Neuronal stem cell (in vitro differentiated cells): ENCODE data around the gene MERTK.
A peak's percentile ranks its signal among the peaks of the same experiment; 100 is the strongest.

Experiments
- DNase-seq: peaks from one replicate; pipeline ENCODE4 v3.0.0-alpha.2; 2013; ENCODE audit warnings: low spot score
- H2AFZ ChIP-seq: one replicate; pipeline ENCODE4 v1.6.1; 2013; ENCODE audit warnings: mild to moderate bottlenecking, low read length, inconsistent platforms
- H2AK5ac ChIP-seq: 2 replicates; pipeline ENCODE4 v1.6.1; 2013; ENCODE audit warnings: low read depth, mild to moderate bottlenecking, inconsistent platforms, low read length, moderate library complexity, mixed read lengths
- H2BK120ac ChIP-seq: 2 replicates; pipeline ENCODE4 v1.6.1; 2013; ENCODE audit warnings: low read depth, mild to moderate bottlenecking, inconsistent platforms, low read length, moderate library complexity, mixed read lengths
- H2BK12ac ChIP-seq: one replicate; pipeline ENCODE4 v1.6.1; 2013; ENCODE audit warnings: low read length, inconsistent platforms
- H2BK15ac ChIP-seq: 2 replicates; pipeline ENCODE4 v1.6.1; 2013; ENCODE audit warnings: mild to moderate bottlenecking, low read length, inconsistent platforms, mixed read lengths
- H2BK5ac ChIP-seq: one replicate; pipeline ENCODE4 v1.6.1; 2013; ENCODE audit warnings: inconsistent platforms, mild to moderate bottlenecking, low read length, moderate library complexity
- H3K14ac ChIP-seq: one replicate; pipeline ENCODE4 v1.6.1; 2013; ENCODE audit warnings: low read length, inconsistent platforms
- H3K18ac ChIP-seq: 2 replicates; pipeline ENCODE4 v1.6.1; 2013; ENCODE audit warnings: low read length, inconsistent platforms
- H3K23ac ChIP-seq: 2 replicates; pipeline ENCODE4 v1.6.1; 2013; ENCODE audit warnings: low read depth, mild to moderate bottlenecking, mixed read lengths, low read length, inconsistent platforms; ENCODE audit not compliant: poor library complexity
- H3K27ac ChIP-seq: replicated peaks from 3 replicates; pipeline ENCODE4 v1.5.1; 2013; ENCODE audit warnings: low read length, inconsistent platforms
- H3K27me3 ChIP-seq, 3 experiments: 2 replicates each; pipeline ENCODE4 v1.6.1; 2013; ENCODE audit warnings: low read length in 3 of 3, mild to moderate bottlenecking in 2 of 3, inconsistent platforms in 1 of 3, low read depth in 1 of 3, mixed read lengths in 1 of 3, moderate library complexity in 1 of 3; ENCODE audit not compliant: control insufficient read depth in 3 of 3, insufficient read depth in 3 of 3
- H3K36me3 ChIP-seq, 2 donors: replicated peaks in 1 of 2; 2 replicates each; pipeline ENCODE4 v1.6.1; 2013; ENCODE audit warnings: low read length in 2 of 2; ENCODE audit not compliant: control insufficient read depth in 2 of 2, insufficient read depth in 2 of 2
- H3K4ac ChIP-seq: 2 replicates; pipeline ENCODE4 v1.6.1; 2013; ENCODE audit warnings: inconsistent platforms, mild to moderate bottlenecking, low read length, moderate library complexity
- H3K4me1 ChIP-seq, 2 donors: 1 replicate in 1 of 2; 2 replicates in 1 of 2; pipeline ENCODE4 v1.6.1; 2013; ENCODE audit warnings: low read length in 2 of 2, low read depth in 1 of 2; ENCODE audit not compliant: control insufficient read depth in 2 of 2, insufficient read depth in 1 of 2
- H3K4me2 ChIP-seq: one replicate; pipeline ENCODE4 v1.6.1; 2013; ENCODE audit warnings: mild to moderate bottlenecking, low read length, inconsistent platforms; ENCODE audit not compliant: insufficient read depth, poor library complexity, severe bottlenecking
- H3K4me3 ChIP-seq, 2 donors: 2 replicates each; pipeline ENCODE4 v1.5.1; 2013; ENCODE audit warnings: low read length in 2 of 2, mild to moderate bottlenecking in 2 of 2, inconsistent platforms in 1 of 2, moderate library complexity in 1 of 2
- H3K79me1 ChIP-seq: one replicate; pipeline ENCODE4 v1.6.1; 2013; ENCODE audit warnings: low read depth, mild to moderate bottlenecking, inconsistent platforms, low read length, moderate library complexity
- H3K9ac ChIP-seq: one replicate; pipeline ENCODE4 v1.6.1; 2013; ENCODE audit warnings: mild to moderate bottlenecking, low read depth, low read length, inconsistent platforms; ENCODE audit not compliant: poor library complexity
- H3K9me3 ChIP-seq, 2 donors: replicated peaks in 1 of 2; 2 replicates each; pipeline versions ENCODE3 to v1.6.1; 2013; ENCODE audit warnings: low read length in 2 of 2, mild to moderate bottlenecking in 2 of 2, inconsistent platforms in 1 of 2, low read depth in 1 of 2, mixed read lengths in 1 of 2, moderate library complexity in 1 of 2; ENCODE audit not compliant: control insufficient read depth in 2 of 2, insufficient read depth in 1 of 2
- H4K8ac ChIP-seq: one replicate; pipeline ENCODE4 v1.6.1; 2013; ENCODE audit warnings: low read depth, mild to moderate bottlenecking, inconsistent platforms, low read length, moderate library complexity
- H4K91ac ChIP-seq: one replicate; pipeline ENCODE4 v1.6.1; 2013; ENCODE audit warnings: low read length, low read depth, mild to moderate bottlenecking, inconsistent platforms; ENCODE audit not compliant: poor library complexity
- WGBS, 2 donors: extraction: QIAGEN DNeasy Blood & Tissue Kit; methylation state at CpG; one replicate each; pipeline ENCODE4 v1.1.7; 2013; ENCODE audit warnings: missing lambda C conversion rate in 2 of 2, mixed read lengths in 1 of 2; ENCODE audit not compliant: insufficient read length in 2 of 2, insufficient replicate concordance in 1 of 2; ENCODE audit errors: extremely low coverage in 2 of 2; 5-methylcytosine and 5-hydroxymethylcytosine counted together

MERTK gene

DNA sequence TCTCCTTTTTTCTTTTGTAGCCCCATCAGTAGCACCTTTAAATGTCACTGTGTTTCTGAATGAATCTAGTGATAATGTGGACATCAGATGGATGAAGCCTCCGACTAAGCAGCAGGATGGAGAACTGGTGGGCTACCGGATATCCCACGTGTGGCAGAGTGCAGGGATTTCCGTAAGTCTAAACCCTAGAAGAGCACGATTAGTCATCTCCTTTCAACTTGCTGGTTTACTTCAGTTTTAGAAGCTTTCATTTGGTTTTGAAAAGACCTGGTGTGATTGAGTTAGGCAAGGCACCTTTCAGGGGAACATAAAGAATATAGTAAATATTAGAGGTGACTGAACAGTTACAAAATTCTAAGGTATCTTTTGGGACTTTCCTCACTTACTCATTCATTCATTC, 84.4 kb downstream of the MERTK start:
- no CpG with 5 or more reads among the region's 5 CpGs for WGBS, 2 donors

DNA sequence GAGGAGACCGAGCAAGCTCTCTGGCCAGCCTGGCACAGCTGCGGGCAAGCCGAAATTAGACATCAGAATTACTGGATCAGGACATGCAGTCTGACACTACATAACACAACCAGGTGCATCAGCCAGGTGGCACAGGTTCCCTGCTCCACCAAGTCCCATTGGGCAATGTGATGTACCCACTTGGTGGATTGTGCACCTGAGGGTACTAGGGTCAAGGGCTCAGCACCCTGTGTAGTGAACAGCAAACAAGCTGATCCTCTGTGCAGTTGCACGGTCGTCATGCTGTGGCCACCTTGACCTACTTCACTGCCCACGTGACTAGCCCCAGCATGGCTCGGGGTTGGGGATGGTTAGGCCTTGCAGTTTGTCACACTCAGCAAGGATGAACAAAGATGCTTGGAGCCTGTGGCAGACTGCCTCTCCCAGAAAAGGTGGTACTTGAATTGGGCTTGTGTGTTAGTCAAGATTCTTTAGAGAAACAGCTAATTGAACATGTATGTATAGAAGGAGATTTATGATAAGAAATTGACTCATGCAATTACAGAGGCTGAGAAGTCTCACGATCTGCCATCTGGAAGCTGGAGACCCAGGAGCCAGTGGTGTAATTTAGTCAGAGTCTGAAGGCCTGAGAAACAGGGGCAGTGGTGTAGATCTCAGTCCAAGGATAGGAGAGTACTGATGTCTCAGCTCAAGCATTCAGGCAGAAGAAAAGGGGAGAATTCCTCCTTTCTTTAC, 85.2 kb downstream of the MERTK start:
- Histone ChIP-seq H3K14ac (peak overlapping the region; percentile 79), H3K27ac (peak overlapping the region; percentile 66), H2BK12ac (peak overlapping the region; percentile 99), H3K4me3 (no peak overlapping the region), H3K36me3 (peaks cover 3 to 20% of the 10 kb centered on the region in 2 donors), H2BK5ac (peak overlapping the region; percentile 69), H3K4me2 (no peak overlapping the region), H3K27me3 (no peaks in the 10 kb centered on the region), H3K9me3 (peaks cover 0 to 3% of the 10 kb centered on the region in 2 donors), H3K4me1 (peaks cover 26 to 41% of the 10 kb centered on the region in 2 donors), H2BK120ac (peak overlapping the region; percentile 78), H3K18ac (peak overlapping the region; percentile 97), H2AFZ (no peak overlapping the region), H3K23ac (peak overlapping the region; percentile 83), H4K91ac (peak overlapping the region; percentile 100), H2BK15ac (peak overlapping the region; percentile 80), H3K9ac (no peak overlapping the region), H2AK5ac (peak overlapping the region; percentile 84), H3K79me1 (no peaks in the 10 kb centered on the region), H4K8ac (no peak overlapping the region), H3K4ac (peak overlapping the region; percentile 42)
- no peak for DNase-seq
- no CpG with 5 or more reads among the region's 8 CpGs for WGBS, 2 donors

More for the DNA sequence above, 84.4 kb downstream of the MERTK start:
- no peak overlapping the region for H3K23ac ChIP-seq
- no peak overlapping the region for H2AK5ac ChIP-seq
- no peak overlapping the region for H3K27ac ChIP-seq
- H2BK5ac ChIP-seq = no peak overlapping the region
- H3K18ac ChIP-seq = no peak overlapping the region
- H3K4ac ChIP-seq = no peak overlapping the region
- H3K4me3 ChIP-seq = no peak overlapping the region
- H2BK120ac ChIP-seq = no peak overlapping the region
- H4K91ac ChIP-seq = no peak overlapping the region
- H3K9ac ChIP-seq = no peak overlapping the region
- H4K8ac ChIP-seq = no peak overlapping the region
- H2BK12ac ChIP-seq = no peak overlapping the region
- peaks cover 24 to 38% of the 10 kb centered on the region in 2 donors for H3K4me1 ChIP-seq
- DNase-seq = no peak
- no peak overlapping the region for H3K14ac ChIP-seq
- no peak overlapping the region for H2BK15ac ChIP-seq
- H3K36me3 ChIP-seq = peaks cover 3 to 20% of the 10 kb centered on the region in 2 donors
- H3K9me3 ChIP-seq = peaks cover 1 to 3% of the 10 kb centered on the region in 2 donors
- H3K4me2 ChIP-seq = no peak overlapping the region
- no peaks in the 10 kb centered on the region for H3K79me1 ChIP-seq
- H3K27me3 ChIP-seq = no peaks in the 10 kb centered on the region
- no peak overlapping the region for H2AFZ ChIP-seq

DNA sequence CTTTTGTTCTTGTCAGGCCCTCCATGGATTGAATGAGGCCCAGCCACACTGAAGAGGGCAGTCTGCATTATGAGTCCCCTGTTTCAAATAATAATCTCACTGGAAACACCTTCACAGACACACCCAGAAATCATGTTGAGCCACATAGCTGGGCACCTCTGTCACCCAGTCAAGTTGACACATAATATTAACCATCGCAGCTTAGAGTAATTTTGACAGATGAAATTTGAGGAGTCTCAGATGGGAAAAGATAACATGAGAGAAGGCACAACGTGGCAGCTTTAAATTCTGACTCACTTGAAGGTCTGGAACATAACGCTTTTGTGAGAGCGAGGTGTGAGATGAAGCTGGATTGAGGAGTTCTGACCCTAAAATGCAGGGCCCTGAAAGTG, 85.8 kb downstream of the MERTK start:
- no peak overlapping the region for H2BK5ac ChIP-seq
- H3K4me2 ChIP-seq = no peak overlapping the region
- H3K79me1 ChIP-seq = no peaks in the 10 kb centered on the region
- DNase-seq = no peak
- no peak overlapping the region for H2BK12ac ChIP-seq
- H3K27ac ChIP-seq = peak overlapping the region; percentile 66
- no peak overlapping the region for H3K4ac ChIP-seq
- H2AK5ac ChIP-seq = no peak overlapping the region
- H3K9me3 ChIP-seq = peaks cover 0 to 3% of the 10 kb centered on the region in 2 donors
- no CpG with 5 or more reads among the region's 4 CpGs for WGBS, 2 donors
- no peak overlapping the region for H3K18ac ChIP-seq
- H3K4me1 ChIP-seq = peaks cover 26 to 41% of the 10 kb centered on the region in 2 donors
- no peak overlapping the region for H3K14ac ChIP-seq
- no peak overlapping the region for H2AFZ ChIP-seq
- peaks cover 3 to 20% of the 10 kb centered on the region in 2 donors for H3K36me3 ChIP-seq
- H2BK15ac ChIP-seq = no peak overlapping the region
- no peak overlapping the region for H3K23ac ChIP-seq
- no peak overlapping the region for H2BK120ac ChIP-seq
- H4K91ac ChIP-seq = no peak overlapping the region
- no peak overlapping the region for H3K9ac ChIP-seq
- H3K27me3 ChIP-seq = no peaks in the 10 kb centered on the region
- H4K8ac ChIP-seq = no peak overlapping the region
- H3K4me3 ChIP-seq = no peak overlapping the region

DNA sequence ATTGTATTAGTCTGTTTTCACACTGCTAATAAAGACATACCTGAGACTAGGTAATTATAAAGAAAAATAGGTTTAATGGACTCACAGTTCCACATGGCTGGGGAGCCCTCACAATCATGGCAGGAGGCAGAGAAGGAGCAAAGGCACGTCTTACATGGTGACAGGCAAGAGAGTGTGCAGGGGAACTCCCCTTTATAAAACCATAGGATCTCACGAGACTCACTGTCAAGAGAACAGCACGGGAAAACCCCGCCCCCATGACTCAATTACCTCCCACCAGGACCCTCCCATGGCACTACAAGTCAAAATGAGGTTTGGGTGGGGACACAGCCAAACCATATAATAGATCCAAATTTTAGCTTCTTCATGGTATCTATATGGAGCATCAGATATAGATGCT, 87.1 kb downstream of the MERTK start:
- H3K4me3 ChIP-seq = no peak overlapping the region

More for the DNA sequence above, 87.1 kb downstream of the MERTK start:
- H3K14ac ChIP-seq = no peak overlapping the region
- H2BK15ac ChIP-seq = no peak overlapping the region
- peaks cover 0 to 3% of the 10 kb centered on the region in 2 donors for H3K9me3 ChIP-seq
- H3K4ac ChIP-seq = no peak overlapping the region
- peaks cover 3 to 20% of the 10 kb centered on the region in 2 donors for H3K36me3 ChIP-seq
- no peak overlapping the region for H3K18ac ChIP-seq
- no peak for DNase-seq
- no peaks in the 10 kb centered on the region for H3K27me3 ChIP-seq
- H3K23ac ChIP-seq = no peak overlapping the region
- H3K4me2 ChIP-seq = no peak overlapping the region
- no peak overlapping the region for H2BK5ac ChIP-seq
- no peaks in the 10 kb centered on the region for H3K79me1 ChIP-seq
- no peak overlapping the region for H2BK120ac ChIP-seq
- H4K8ac ChIP-seq = no peak overlapping the region
- H3K9ac ChIP-seq = no peak overlapping the region
- H4K91ac ChIP-seq = no peak overlapping the region
- H2AFZ ChIP-seq = no peak overlapping the region
- WGBS, 2 donors = no CpG with 5 or more reads among the region's 4 CpGs
- H3K4me1 ChIP-seq = peaks cover 26 to 41% of the 10 kb centered on the region in 2 donors
- no peak overlapping the region for H2BK12ac ChIP-seq
- H3K27ac ChIP-seq = peak overlapping the region; percentile 83
- H2AK5ac ChIP-seq = no peak overlapping the region
